Activated CD4-positive, alpha-beta T cell treated with anti-CD3 and anti-CD28 coated beads for 36 hours (primary cell): ENCODE results near the gene PTPRJ. TPM values are rescaled to one million over a fixed set of nuclear protein-coding genes. Genes with fewer than 3 reads are reported as not detected.
A peak's percentile ranks its signal among the peaks of the same experiment; 100 is the strongest.

Experiments used
- ATAC-seq: fragments of 200-7000 bp; cut with Tn5 transposase; one replicate; pipeline ENCODE4 v1.10.0; 2021; ENCODE audit warnings: mild to moderate bottlenecking, moderate library complexity
- CTCF ChIA-PET: fragments of 350-600 bp; sonication (Branson Sonifier 250); formaldehyde crosslinking; loops from one replicate; lab custom pipeline; 2021; ENCODE audit warnings: antibody characterized with exemption; lab: Charles Lee
- POLR2A ChIA-PET: fragments of 350-600 bp; sonication (Branson Sonifier 250); formaldehyde crosslinking; loops from one replicate; lab custom pipeline; 2021; ENCODE audit warnings: antibody characterized with exemption, inconsistent platforms; lab: Charles Lee
- DNase-seq: peaks from one replicate; pipeline ENCODE4 v3.0.0-alpha.2; 2020
- H3K27ac Mint-ChIP-seq: one replicate; pipeline ENCODE4 v1.8.0; 2021; ENCODE audit warnings: mixed read lengths
- H3K27me3 Mint-ChIP-seq: one replicate; pipeline ENCODE4 v1.8.0; 2021; ENCODE audit warnings: mixed read lengths
- H3K36me3 Mint-ChIP-seq: one replicate; pipeline ENCODE4 v1.8.0; 2021; ENCODE audit warnings: low read depth, mixed read lengths
- H3K4me1 Mint-ChIP-seq: one replicate; pipeline ENCODE4 v1.8.0; 2021; ENCODE audit warnings: mixed read lengths
- H3K4me3 Mint-ChIP-seq: one replicate; pipeline ENCODE4 v1.8.0; 2021; ENCODE audit warnings: mild to moderate bottlenecking, moderate library complexity, mixed read lengths
- H3K9me3 Mint-ChIP-seq: one replicate; pipeline ENCODE4 v1.8.0; 2021; ENCODE audit warnings: low read depth, mixed read lengths
- intact Hi-C, 2 experiments: fragments of 100-400 bp; cut with DNase I in 1 of 2; cut with micrococcal nuclease in 1 of 2; formaldehyde crosslinking; loops; one replicate each; pipeline versions ENCODE4 v1.14.2 to v1.15.1; 2022 to 2024; cut with DNase I, micrococcal nuclease
- total RNA-seq, 2 experiments: library from RNA; stranded (reverse); gene quantifications; one replicate each; pipeline ENCODE4 v1.2.3, GENCODE V29; 2021

PTPRJ gene
- total RNA-seq, 2 experiments from 2014 or later: 20.8 to 21.3 TPM

- intact Hi-C loops: loop anchor here (1.0 to 10.0 kb wide), 15 partner anchors 14 to 1882 kb away; partner anchors contain the start of genes DDB2 (in 1 of the 2), FNBP4 (in 1 of the 2), NUP160 (in 1 of the 2) and PHF21A (in 1 of the 2)
- Mint-ChIP-seq H3K36me3 (peaks cover 2% of the 10 kb centered on the region), H3K4me1 (peaks cover 83% of the 10 kb centered on the region), H3K4me3 (peak overlapping the region; percentile 56), H3K27me3 (no peaks in the 10 kb centered on the region), H3K27ac (peak overlapping the region; percentile 96), H3K9me3 (no peaks in the 10 kb centered on the region)
- CTCF ChIA-PET: interaction anchor here (0.6 to 4.1 kb wide), 15 partner anchors 11 to 491 kb away, joined by 3 to 26 read pairs (median 5); no protein-coding TSS in a partner anchor
- POLR2A ChIA-PET: interaction anchor here (0.6 to 1.7 kb wide), 8 partner anchors 11 to 74 kb away, joined by 3 to 14 read pairs (median 4); no protein-coding TSS in a partner anchor
- DNase-seq (peak; percentile 74), ATAC-seq (peak; percentile 36)
These were observed 26.1 kb downstream of the PTPRJ start for GRCh38 chr11:48006301-48006992.

- Mint-ChIP-seq H3K4me1 (peaks cover 84% of the 10 kb centered on the region), H3K27ac (peak overlapping the region; percentile 96), H3K27me3 (no peaks in the 10 kb centered on the region), H3K4me3 (no peak overlapping the region), H3K9me3 (no peaks in the 10 kb centered on the region), H3K36me3 (peaks cover 2% of the 10 kb centered on the region)
- ChIA-PET CTCF (interaction anchor here (2.0 to 4.1 kb wide), 2 partner anchors 10 to 101 kb away, joined by 11 to 26 read pairs; no protein-coding TSS in a partner anchor), POLR2A (interaction anchor here (1.7 kb wide), 1 partner anchor 75 kb away, joined by 10 read pairs; no protein-coding TSS in a partner anchor)
- ATAC-seq (no peak), DNase-seq (no peak)
- intact Hi-C loops: loop anchor here (2.0 to 10.0 kb wide), 9 partner anchors 13 to 1883 kb away; partner anchors contain the start of genes DDB2 (in 1 of the 2), FNBP4 (in 1 of the 2), NUP160 (in 1 of the 2) and PHF21A (in 1 of the 2)
These were observed 27.3 kb downstream of the PTPRJ start for GRCh38 chr11:48007677-48008076.

- ChIA-PET CTCF (interaction anchor here (0.5 to 1.8 kb wide), 7 partner anchors 9 to 98 kb away, joined by 3 to 6 read pairs (median 4); no protein-coding TSS in a partner anchor), POLR2A (interaction anchor here (0.6 to 1.0 kb wide), 3 partner anchors 9 to 1477 kb away, joined by 3 read pairs; no protein-coding TSS in a partner anchor)
- peaks cover 91% of the 10 kb centered on the region for H3K4me1 Mint-ChIP-seq
- no peaks in the 10 kb centered on the region for H3K9me3 Mint-ChIP-seq
- ATAC-seq (peak; percentile 48), DNase-seq (peak; percentile 87)
- peak overlapping the region; percentile 82 for H3K27ac Mint-ChIP-seq
- no peaks in the 10 kb centered on the region for H3K27me3 Mint-ChIP-seq
- H3K4me3 Mint-ChIP-seq: peak overlapping the region; percentile 37
- intact Hi-C loops: loop anchor here (1.0 to 10.0 kb wide), 10 partner anchors 8 to 1884 kb away; partner anchors contain the start of genes DDB2 (in 1 of the 2), FNBP4 (in 1 of the 2), NUP160 (in 1 of the 2) and PHF21A (in 1 of the 2)
- H3K36me3 Mint-ChIP-seq: peaks cover 6% of the 10 kb centered on the region
These were observed 28.6 kb downstream of the PTPRJ start for GRCh38 chr11:48008951-48009270.

GRCh38 chr11:48011102-48011797 lies 30.9 kb downstream of the PTPRJ start:
- CTCF ChIA-PET: interaction anchor here (0.6 to 1.5 kb wide), 4 partner anchors 11 to 98 kb away, joined by 3 read pairs; no protein-coding TSS in a partner anchor
- Mint-ChIP-seq H3K27ac (peak overlapping the region; percentile 90), H3K36me3 (peaks cover 6% of the 10 kb centered on the region), H3K4me1 (peaks cover 87% of the 10 kb centered on the region), H3K9me3 (no peaks in the 10 kb centered on the region), H3K27me3 (no peaks in the 10 kb centered on the region), H3K4me3 (no peak overlapping the region)
- POLR2A ChIA-PET: interaction anchor here (1.4 kb wide), 1 partner anchor 83 kb away, joined by 3 read pairs; no protein-coding TSS in a partner anchor
- intact Hi-C loops: no loop called here
- no peak for ATAC-seq
- DNase-seq: no peak

GRCh38 chr11:48011798-48012391 lies 31.5 kb downstream of the PTPRJ start:
- H3K9me3 Mint-ChIP-seq: no peaks in the 10 kb centered on the region
- intact Hi-C loops: no loop called here
- peak overlapping the region; percentile 90 for H3K27ac Mint-ChIP-seq
- peaks cover 87% of the 10 kb centered on the region for H3K4me1 Mint-ChIP-seq
- no peaks in the 10 kb centered on the region for H3K27me3 Mint-ChIP-seq
- ChIA-PET CTCF (interaction anchor here (0.8 to 2.8 kb wide), 5 partner anchors 18 to 97 kb away, joined by 3 to 9 read pairs (median 6); no protein-coding TSS in a partner anchor), POLR2A (interaction anchor here (0.7 to 1.7 kb wide), 3 partner anchors 44 to 82 kb away, joined by 3 to 5 read pairs (median 3); no protein-coding TSS in a partner anchor)
- H3K36me3 Mint-ChIP-seq: peaks cover 6% of the 10 kb centered on the region
- peak; percentile 36 for ATAC-seq
- H3K4me3 Mint-ChIP-seq: peak overlapping the region; percentile 13
- peak; percentile 69 for DNase-seq

- H3K4me3 Mint-ChIP-seq: peak overlapping the region; percentile 24
- H3K27ac Mint-ChIP-seq: peak overlapping the region; percentile 90
- H3K27me3 Mint-ChIP-seq: no peaks in the 10 kb centered on the region
- H3K9me3 Mint-ChIP-seq: no peaks in the 10 kb centered on the region
- DNase-seq: peak; percentile 78
- intact Hi-C loops: no loop called here
- ChIA-PET CTCF (interaction anchor here (0.6 to 3.0 kb wide), 6 partner anchors 15 to 79 kb away, joined by 3 to 9 read pairs (median 6); no protein-coding TSS in a partner anchor), POLR2A (interaction anchor here (0.5 to 1.7 kb wide), 3 partner anchors 12 to 75 kb away, joined by 3 to 5 read pairs (median 4); no protein-coding TSS in a partner anchor)
- ATAC-seq: peak; percentile 40
- H3K4me1 Mint-ChIP-seq: peaks cover 88% of the 10 kb centered on the region
- H3K36me3 Mint-ChIP-seq: peaks cover 6% of the 10 kb centered on the region
These were observed 33.0 kb downstream of the PTPRJ start for GRCh38 chr11:48013269-48013901.

GRCh38 chr11:48014917-48015316 lies 34.6 kb downstream of the PTPRJ start:
- no peak for ATAC-seq
- POLR2A ChIA-PET: no interaction called here
- no peak for DNase-seq
- no peak overlapping the region for H3K4me3 Mint-ChIP-seq
- no peaks in the 10 kb centered on the region for H3K27me3 Mint-ChIP-seq
- H3K4me1 Mint-ChIP-seq: peaks cover 89% of the 10 kb centered on the region
- no peaks in the 10 kb centered on the region for H3K9me3 Mint-ChIP-seq
- CTCF ChIA-PET: interaction anchor here (3.0 kb wide), 1 partner anchor 80 kb away, joined by 9 read pairs; no protein-coding TSS in a partner anchor
- peak overlapping the region; percentile 34 for H3K27ac Mint-ChIP-seq
- intact Hi-C loops: no loop called here
- peaks cover 7% of the 10 kb centered on the region for H3K36me3 Mint-ChIP-seq

- CTCF ChIA-PET: interaction anchor here (0.6 to 1.7 kb wide), 6 partner anchors 7 to 102 kb away, joined by 3 to 11 read pairs (median 3); no protein-coding TSS in a partner anchor
- Mint-ChIP-seq H3K27me3 (no peaks in the 10 kb centered on the region), H3K27ac (peak overlapping the region; percentile 71), H3K9me3 (no peaks in the 10 kb centered on the region), H3K36me3 (peaks cover 9% of the 10 kb centered on the region), H3K4me3 (no peak overlapping the region), H3K4me1 (peaks cover 88% of the 10 kb centered on the region)
- ATAC-seq: peak; percentile 47
- DNase-seq: peak; percentile 76
- intact Hi-C loops: loop anchor here (1.0 to 2.0 kb wide), 2 partner anchors 8 to 38 kb away; no protein-coding TSS in a partner anchor
- POLR2A ChIA-PET: interaction anchor here (0.7 to 1.4 kb wide), 4 partner anchors 11 to 91 kb away, joined by 3 to 8 read pairs (median 3); partner anchors contain the start of gene PTPRJ
These were observed 36.9 kb downstream of the PTPRJ start for GRCh38 chr11:48017105-48017830.

- ChIA-PET CTCF (interaction anchor here (0.6 to 2.9 kb wide), 11 partner anchors 8 to 101 kb away, joined by 3 to 13 read pairs (median 3); no protein-coding TSS in a partner anchor), POLR2A (interaction anchor here (0.7 to 1.4 kb wide), 5 partner anchors 9 to 91 kb away, joined by 3 to 8 read pairs (median 3); partner anchors contain the start of gene PTPRJ)
- Mint-ChIP-seq H3K36me3 (peaks cover 13% of the 10 kb centered on the region), H3K9me3 (no peaks in the 10 kb centered on the region), H3K4me3 (no peak overlapping the region), H3K27me3 (no peaks in the 10 kb centered on the region), H3K4me1 (peaks cover 88% of the 10 kb centered on the region), H3K27ac (peak overlapping the region; percentile 76)
- intact Hi-C loops: loop anchor here (1.0 to 2.0 kb wide), 2 partner anchors 9 to 37 kb away; no protein-coding TSS in a partner anchor
- no peak for DNase-seq
- no peak for ATAC-seq
These were observed 37.6 kb downstream of the PTPRJ start for GRCh38 chr11:48017831-48018527.
